ENCODE results near the gene SUSD6.
A peak's percentile ranks its signal among the peaks of the same experiment; 100 is the strongest.

The SUSD6 gene

DNA sequence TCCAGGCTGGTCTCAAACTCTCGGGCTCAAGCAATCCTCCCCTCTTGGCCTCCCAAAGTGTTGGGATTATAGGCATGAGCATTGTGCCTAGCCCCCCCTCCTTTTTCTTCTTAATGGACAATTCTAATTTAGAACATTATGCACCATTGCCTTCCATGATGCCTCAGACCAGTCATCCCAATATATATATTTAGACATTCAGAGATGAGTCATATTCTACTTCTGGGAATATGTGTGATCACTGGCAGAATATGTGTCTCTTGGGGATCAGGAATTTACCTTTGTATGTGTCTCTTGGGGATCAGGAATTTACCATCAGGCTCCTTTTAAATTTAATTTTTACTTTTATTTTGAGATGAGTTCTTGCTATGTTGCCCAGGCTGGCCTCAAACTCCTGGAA is 29.2 kb upstream of the SUSD6 start:
- H3K27me3 Mint-ChIP-seq (ENCODE audit: low read depth) = peaks cover 12% of the 10 kb centered on the region
- H3K27ac Mint-ChIP-seq = no peak overlapping the region
- H3K4me1 Mint-ChIP-seq = no peaks in the 10 kb centered on the region
- TF ChIP-seq, protein P1, sequence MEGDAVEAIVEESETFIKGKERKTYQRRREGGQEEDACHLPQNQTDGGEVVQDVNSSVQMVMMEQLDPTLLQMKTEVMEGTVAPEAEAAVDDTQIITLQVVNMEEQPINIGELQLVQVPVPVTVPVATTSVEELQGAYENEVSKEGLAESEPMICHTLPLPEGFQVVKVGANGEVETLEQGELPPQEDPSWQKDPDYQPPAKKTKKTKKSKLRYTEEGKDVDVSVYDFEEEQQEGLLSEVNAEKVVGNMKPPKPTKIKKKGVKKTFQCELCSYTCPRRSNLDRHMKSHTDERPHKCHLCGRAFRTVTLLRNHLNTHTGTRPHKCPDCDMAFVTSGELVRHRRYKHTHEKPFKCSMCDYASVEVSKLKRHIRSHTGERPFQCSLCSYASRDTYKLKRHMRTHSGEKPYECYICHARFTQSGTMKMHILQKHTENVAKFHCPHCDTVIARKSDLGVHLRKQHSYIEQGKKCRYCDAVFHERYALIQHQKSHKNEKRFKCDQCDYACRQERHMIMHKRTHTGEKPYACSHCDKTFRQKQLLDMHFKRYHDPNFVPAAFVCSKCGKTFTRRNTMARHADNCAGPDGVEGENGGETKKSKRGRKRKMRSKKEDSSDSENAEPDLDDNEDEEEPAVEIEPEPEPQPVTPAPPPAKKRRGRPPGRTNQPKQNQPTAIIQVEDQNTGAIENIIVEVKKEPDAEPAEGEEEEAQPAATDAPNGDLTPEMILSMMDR (IDR thresholded peaks at IDR 0.05; ENCODE audit: unreplicated experiment in 3 of 3) = no peak
- H3K9me3 Mint-ChIP-seq = no peaks in the 10 kb centered on the region
- no peaks in the 10 kb centered on the region for H3K36me3 Mint-ChIP-seq (ENCODE audit: low read depth)
- H3K4me3 Mint-ChIP-seq = no peak overlapping the region

DNA sequence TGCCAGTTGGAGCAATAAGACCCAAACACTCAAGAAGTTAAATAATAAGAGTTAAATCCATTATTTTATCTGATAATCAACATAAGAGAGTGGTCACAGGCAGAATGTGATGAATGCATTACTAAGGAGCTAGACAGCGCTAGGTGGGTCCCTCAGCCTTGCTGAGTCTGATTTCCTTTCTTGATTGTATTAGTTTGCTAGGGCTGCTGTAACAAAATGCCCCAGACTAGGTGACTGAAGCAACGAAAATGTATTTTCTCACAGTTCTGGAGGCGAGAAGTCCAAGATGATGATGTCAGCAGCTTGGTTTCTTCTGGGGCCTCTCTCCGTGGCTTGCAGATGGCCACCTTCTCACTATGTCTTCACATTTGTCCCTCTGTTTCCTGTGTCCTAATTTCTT is 28.6 kb upstream of the SUSD6 start:
- Mint-ChIP-seq H3K36me3 (ENCODE audit: low read depth) (no peaks in the 10 kb centered on the region), H3K9me3 (no peaks in the 10 kb centered on the region), H3K27ac (no peak overlapping the region), H3K27me3 (ENCODE audit: low read depth) (peaks cover 10% of the 10 kb centered on the region), H3K4me3 (no peak overlapping the region), H3K4me1 (no peaks in the 10 kb centered on the region)
- TF ChIP-seq, protein P1 (IDR thresholded peaks at IDR 0.05; ENCODE audit: unreplicated experiment in 3 of 3) = no peak

DNA sequence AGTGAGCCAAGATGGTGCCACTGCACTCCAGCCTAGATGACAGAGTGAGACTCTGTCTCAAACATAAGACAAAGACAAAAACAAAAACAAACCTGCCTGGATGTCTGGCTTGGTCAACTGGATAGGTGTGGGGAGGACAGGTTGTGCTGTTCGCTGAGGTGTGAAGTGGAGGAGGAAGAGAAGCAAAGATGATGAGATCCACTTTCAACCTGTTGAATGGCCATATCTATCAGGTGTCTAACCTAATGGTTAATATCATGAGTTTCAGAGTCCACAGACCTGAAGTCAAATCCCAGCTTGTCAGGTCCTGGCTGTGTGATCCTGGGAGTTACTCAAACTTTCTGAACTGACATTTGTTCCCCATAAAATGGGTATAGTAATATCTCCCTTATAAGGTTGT is 27.0 kb upstream of the SUSD6 start:
- Mint-ChIP-seq H3K27ac (no peak overlapping the region), H3K36me3 (ENCODE audit: low read depth) (no peaks in the 10 kb centered on the region), H3K9me3 (no peaks in the 10 kb centered on the region), H3K27me3 (ENCODE audit: low read depth) (no peaks in the 10 kb centered on the region), H3K4me3 (no peak overlapping the region), H3K4me1 (no peaks in the 10 kb centered on the region)
- TF ChIP-seq, protein P1 (IDR thresholded peaks at IDR 0.05; ENCODE audit: unreplicated experiment in 3 of 3) = no peak

DNA sequence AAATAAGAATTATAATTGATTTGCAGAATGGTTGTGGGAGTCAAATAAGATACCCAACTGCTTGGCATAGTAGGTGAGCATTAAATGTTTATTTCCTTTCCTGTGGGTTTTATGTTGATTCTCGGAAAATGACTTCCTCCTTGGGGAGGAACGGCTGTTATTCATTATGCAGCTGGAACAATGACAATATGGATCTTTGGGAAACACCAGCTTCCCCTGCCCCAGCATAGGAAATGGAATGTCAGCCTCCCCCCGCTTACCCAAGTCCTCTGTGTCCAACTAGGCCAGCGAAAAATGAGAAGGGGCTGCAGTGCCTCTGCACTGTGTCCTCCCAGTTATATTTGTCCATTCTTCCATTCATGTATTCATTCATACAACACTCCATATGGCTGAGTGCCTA is 25.0 kb upstream of the SUSD6 start:
- H3K27me3 Mint-ChIP-seq (ENCODE audit: low read depth) = no peaks in the 10 kb centered on the region
- H3K9me3 Mint-ChIP-seq = no peaks in the 10 kb centered on the region
- H3K27ac Mint-ChIP-seq = no peak overlapping the region
- no peak overlapping the region for H3K4me3 Mint-ChIP-seq
- TF ChIP-seq, protein P1 (IDR thresholded peaks at IDR 0.05; ENCODE audit: unreplicated experiment in 3 of 3) = no peak
- no peaks in the 10 kb centered on the region for H3K36me3 Mint-ChIP-seq (ENCODE audit: low read depth)
- peaks cover 3% of the 10 kb centered on the region for H3K4me1 Mint-ChIP-seq

DNA sequence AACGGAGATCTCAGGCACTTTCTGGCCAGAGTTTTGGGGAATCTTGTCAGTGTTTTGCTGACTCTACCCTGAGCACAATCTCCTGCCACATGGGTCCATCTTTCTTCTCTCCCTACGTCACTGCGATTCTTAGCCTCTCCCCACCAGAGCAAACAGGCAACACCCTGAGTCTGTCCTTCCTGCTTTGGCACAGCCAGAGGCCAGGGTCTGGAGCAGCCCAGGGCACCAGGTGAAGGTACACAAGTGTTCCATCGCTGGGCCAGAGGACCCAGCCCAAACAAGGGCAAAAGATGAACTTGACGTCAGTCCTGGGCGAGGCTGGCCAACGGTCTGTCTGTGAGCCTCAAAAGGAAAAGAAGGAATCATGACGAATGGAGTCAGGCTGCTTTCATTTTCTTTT is 24.0 kb upstream of the SUSD6 start:
- Mint-ChIP-seq H3K4me3 (no peak overlapping the region), H3K27me3 (ENCODE audit: low read depth) (no peaks in the 10 kb centered on the region), H3K36me3 (ENCODE audit: low read depth) (no peaks in the 10 kb centered on the region), H3K9me3 (no peaks in the 10 kb centered on the region), H3K27ac (no peak overlapping the region), H3K4me1 (peaks cover 11% of the 10 kb centered on the region)
- TF ChIP-seq, protein P1 (IDR thresholded peaks at IDR 0.05; ENCODE audit: unreplicated experiment in 3 of 3) = no peak

DNA sequence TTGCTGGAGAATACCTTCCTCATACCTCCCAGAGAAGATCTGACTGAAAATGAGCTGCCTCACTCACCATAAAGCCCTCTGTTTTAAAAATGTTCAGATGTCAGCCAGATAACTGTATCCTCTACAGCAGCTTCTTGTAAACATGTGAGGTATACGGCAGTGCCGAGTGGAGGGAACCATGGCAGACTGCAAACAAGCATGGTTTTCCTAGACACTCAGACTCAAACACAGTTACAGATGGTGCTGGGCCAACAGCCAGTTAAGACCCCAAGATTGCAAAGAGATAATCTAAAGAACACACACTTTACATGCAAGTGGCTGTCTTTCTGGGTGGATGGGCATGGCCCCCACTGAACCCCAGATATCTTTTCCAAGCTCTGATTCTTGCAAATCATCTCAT is 20.1 kb upstream of the SUSD6 start:
- Mint-ChIP-seq H3K27me3 (ENCODE audit: low read depth) (no peaks in the 10 kb centered on the region), H3K4me1 (peaks cover 34% of the 10 kb centered on the region), H3K4me3 (no peak overlapping the region), H3K36me3 (ENCODE audit: low read depth) (no peaks in the 10 kb centered on the region), H3K27ac (peak overlapping the region in 2 of 3 experiments; percentile 16 to 85), H3K9me3 (no peaks in the 10 kb centered on the region)
- TF ChIP-seq, protein P1 (IDR thresholded peaks at IDR 0.05; ENCODE audit: unreplicated experiment in 3 of 3) = no peak

All from nephron (organoid).